Body of pancreas (tissue), 4 donors: ENCODE data around the gene RELCH.

ENCODE experiments used
- CTCF ChIP-seq, 7 experiments: fragments of 450-650 bp in 4 of 7; fragments of 200-600 bp in 3 of 7; sonication (generic) in 3 of 7; IDR thresholded peaks; one replicate each; pipeline ENCODE4 v1.5.1; 2016 to 2019; ENCODE audit warnings: antibody characterized with exemption in 7 of 7
- POLR2A ChIP-seq, 3 donors: fragments of 450-650 bp; IDR thresholded peaks; one replicate each; pipeline ENCODE4 v1.6.1; 2016; ENCODE audit warnings: antibody characterized with exemption in 3 of 3, mild to moderate bottlenecking in 2 of 3

GRCh38 chr18:62312851-62313250 lies 125.8 kb downstream of the RELCH start:
- TF ChIP-seq CTCF (IDR thresholded peaks at IDR 0.05) (no peak), POLR2A (IDR thresholded peaks at IDR 0.05) (no peak)
